ENCODE data around the gene NEU2.

- peak; percentile 80 to 83 (median 80) for TF ChIP-seq POLR2AphosphoS5 (IDR thresholded peaks at IDR 0.05)
- no peak for TF ChIP-seq POLR2A (IDR thresholded peaks at IDR 0.05)
Measured at GRCh38 chr2:233051241-233052149, 19.0 kb downstream of the NEU2 start.

Data from spleen (tissue), 3 donors.